ENCODE results near the gene PHF11.

PHF11 gene

DNA sequence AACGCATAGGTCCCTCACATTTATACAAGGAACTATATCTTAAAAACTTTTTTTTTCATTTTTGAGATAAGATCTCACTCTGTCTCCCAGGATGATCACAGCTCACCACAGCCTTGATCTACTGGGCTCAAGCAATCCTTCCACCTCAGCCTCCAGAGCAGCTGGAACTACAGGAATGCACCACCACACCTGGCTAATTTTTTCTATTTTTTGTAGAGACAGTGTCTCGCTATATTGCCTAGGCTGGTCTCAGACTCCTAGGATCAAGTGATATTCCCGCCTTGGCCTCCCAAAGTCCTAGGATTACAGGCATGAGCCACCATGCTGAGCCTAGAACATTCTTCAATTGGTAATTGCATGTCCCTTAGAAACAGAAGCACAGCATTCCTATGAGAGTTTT lies 47.9 kb downstream of the PHF11 start:
- H3K36me3 ChIP-seq (ENCODE audit: insufficient read depth), result no peaks in the 10 kb centered on the region
- H2AFZ ChIP-seq (ENCODE audit: low read depth), result no peak overlapping the region
- no peak overlapping the region for H3K27ac ChIP-seq
- H3K27me3 ChIP-seq (ENCODE audit: insufficient read depth, low read depth), result no peaks in the 10 kb centered on the region
- H3K79me2 ChIP-seq (ENCODE audit: insufficient read depth, low read depth), result no peaks in the 10 kb centered on the region
- H4K20me1 ChIP-seq (ENCODE audit: insufficient read depth), result no peaks in the 10 kb centered on the region
- no peak overlapping the region for H3K4me2 ChIP-seq
- H3K4me1 ChIP-seq (ENCODE audit: low read depth, poor library complexity, severe bottlenecking), result peaks cover 28% of the 10 kb centered on the region
- H3K4me3 ChIP-seq (IDR thresholded peaks at IDR 0.05; ENCODE audit: insufficient read depth, low read depth, low read length), result no peak overlapping the region
- no peak overlapping the region for H3K9ac ChIP-seq
- TF ChIP-seq, protein P1, sequence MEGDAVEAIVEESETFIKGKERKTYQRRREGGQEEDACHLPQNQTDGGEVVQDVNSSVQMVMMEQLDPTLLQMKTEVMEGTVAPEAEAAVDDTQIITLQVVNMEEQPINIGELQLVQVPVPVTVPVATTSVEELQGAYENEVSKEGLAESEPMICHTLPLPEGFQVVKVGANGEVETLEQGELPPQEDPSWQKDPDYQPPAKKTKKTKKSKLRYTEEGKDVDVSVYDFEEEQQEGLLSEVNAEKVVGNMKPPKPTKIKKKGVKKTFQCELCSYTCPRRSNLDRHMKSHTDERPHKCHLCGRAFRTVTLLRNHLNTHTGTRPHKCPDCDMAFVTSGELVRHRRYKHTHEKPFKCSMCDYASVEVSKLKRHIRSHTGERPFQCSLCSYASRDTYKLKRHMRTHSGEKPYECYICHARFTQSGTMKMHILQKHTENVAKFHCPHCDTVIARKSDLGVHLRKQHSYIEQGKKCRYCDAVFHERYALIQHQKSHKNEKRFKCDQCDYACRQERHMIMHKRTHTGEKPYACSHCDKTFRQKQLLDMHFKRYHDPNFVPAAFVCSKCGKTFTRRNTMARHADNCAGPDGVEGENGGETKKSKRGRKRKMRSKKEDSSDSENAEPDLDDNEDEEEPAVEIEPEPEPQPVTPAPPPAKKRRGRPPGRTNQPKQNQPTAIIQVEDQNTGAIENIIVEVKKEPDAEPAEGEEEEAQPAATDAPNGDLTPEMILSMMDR (conservative IDR thresholded peaks at IDR 0.05; ENCODE audit: low read depth, low read length), result no peak

DNA sequence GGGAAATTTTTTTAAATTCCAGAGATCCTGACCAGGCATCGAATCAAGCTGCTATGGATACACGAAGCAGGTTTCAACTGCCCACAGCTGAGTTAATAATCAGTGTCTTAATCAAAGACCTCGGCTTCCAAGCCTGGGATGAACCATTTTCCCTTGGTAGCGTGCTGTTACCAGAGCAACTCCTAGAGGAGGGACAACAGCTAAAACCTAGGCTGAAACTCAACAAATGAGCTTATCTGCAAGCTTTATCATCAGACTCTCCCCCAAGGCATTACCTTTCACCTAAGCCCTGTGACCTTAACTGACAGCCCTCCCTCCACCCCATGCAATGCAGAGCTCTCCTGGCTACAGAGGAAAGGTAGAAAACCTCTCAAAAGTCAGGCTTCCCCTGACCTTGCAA lies 49.9 kb downstream of the PHF11 start:
- Histone ChIP-seq H3K27me3 (ENCODE audit: insufficient read depth, low read depth) (no peaks in the 10 kb centered on the region), H3K27ac (no peak overlapping the region), H3K79me2 (ENCODE audit: insufficient read depth, low read depth) (no peaks in the 10 kb centered on the region), H3K4me2 (no peak overlapping the region), H3K36me3 (ENCODE audit: insufficient read depth) (no peaks in the 10 kb centered on the region), H4K20me1 (ENCODE audit: insufficient read depth) (no peaks in the 10 kb centered on the region), H3K4me1 (ENCODE audit: low read depth, poor library complexity, severe bottlenecking) (peaks cover 14% of the 10 kb centered on the region), H3K4me3 (IDR thresholded peaks at IDR 0.05; ENCODE audit: insufficient read depth, low read depth, low read length) (no peak overlapping the region), H3K9ac (no peak overlapping the region), H2AFZ (ENCODE audit: low read depth) (no peak overlapping the region)
- TF ChIP-seq, protein P1 (conservative IDR thresholded peaks at IDR 0.05; ENCODE audit: low read depth, low read length), result no peak

DNA sequence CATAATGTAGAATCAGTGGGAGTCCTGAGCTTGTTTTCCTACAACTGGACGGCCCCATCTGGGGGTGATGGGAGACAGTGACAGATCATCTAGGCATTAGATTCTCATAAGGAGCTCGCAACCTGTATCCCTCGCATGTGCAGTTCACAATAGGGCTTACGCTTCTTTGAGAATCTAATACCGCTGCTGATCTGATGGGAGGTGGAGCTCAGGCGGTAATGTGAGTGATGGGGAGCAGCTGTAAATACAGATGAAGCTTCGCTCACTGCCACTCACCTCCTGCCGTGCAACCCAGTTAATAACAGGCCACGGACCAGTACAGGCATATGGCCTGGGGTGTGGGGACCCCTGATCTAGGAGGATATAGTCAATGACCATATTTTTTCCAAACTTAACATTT lies 50.8 kb downstream of the PHF11 start:
- Histone ChIP-seq H2AFZ (ENCODE audit: low read depth) (no peak overlapping the region), H3K27me3 (ENCODE audit: insufficient read depth, low read depth) (no peaks in the 10 kb centered on the region), H3K27ac (no peak overlapping the region), H3K4me1 (ENCODE audit: low read depth, poor library complexity, severe bottlenecking) (peaks cover 6% of the 10 kb centered on the region), H3K9ac (no peak overlapping the region), H4K20me1 (ENCODE audit: insufficient read depth) (no peaks in the 10 kb centered on the region), H3K36me3 (ENCODE audit: insufficient read depth) (no peaks in the 10 kb centered on the region), H3K79me2 (ENCODE audit: insufficient read depth, low read depth) (no peaks in the 10 kb centered on the region), H3K4me2 (no peak overlapping the region), H3K4me3 (IDR thresholded peaks at IDR 0.05; ENCODE audit: insufficient read depth, low read depth, low read length) (no peak overlapping the region)
- TF ChIP-seq, protein P1 (conservative IDR thresholded peaks at IDR 0.05; ENCODE audit: low read depth, low read length), result no peak

DNA sequence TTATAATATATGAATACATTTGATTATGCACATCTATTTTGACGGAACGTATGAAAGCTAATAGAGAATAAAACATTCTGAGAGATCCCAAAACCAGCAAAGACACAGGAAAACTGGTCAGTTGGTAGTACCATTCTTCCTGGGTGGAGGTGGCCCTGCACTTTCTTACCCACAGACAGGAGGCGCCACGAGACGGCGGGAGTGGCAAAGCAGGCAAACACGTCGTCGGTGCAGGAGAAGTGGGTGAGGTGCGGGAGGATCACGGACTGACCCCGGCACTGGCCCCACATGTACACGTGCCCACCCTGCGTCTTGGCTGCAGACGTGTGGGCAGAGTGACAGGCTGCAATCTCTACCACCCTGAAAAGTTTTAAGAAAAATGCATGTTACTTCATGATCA lies 53.5 kb downstream of the PHF11 start:
- Histone ChIP-seq H3K4me1 (ENCODE audit: low read depth, poor library complexity, severe bottlenecking) (no peaks in the 10 kb centered on the region), H3K36me3 (ENCODE audit: insufficient read depth) (no peaks in the 10 kb centered on the region), H3K27me3 (ENCODE audit: insufficient read depth, low read depth) (no peaks in the 10 kb centered on the region), H3K27ac (no peak overlapping the region), H3K4me3 (IDR thresholded peaks at IDR 0.05; ENCODE audit: insufficient read depth, low read depth, low read length) (no peak overlapping the region), H3K4me2 (no peak overlapping the region), H3K79me2 (ENCODE audit: insufficient read depth, low read depth) (no peaks in the 10 kb centered on the region), H4K20me1 (ENCODE audit: insufficient read depth) (no peaks in the 10 kb centered on the region), H3K9ac (no peak overlapping the region), H2AFZ (ENCODE audit: low read depth) (no peak overlapping the region)
- TF ChIP-seq, protein P1 (conservative IDR thresholded peaks at IDR 0.05; ENCODE audit: low read depth, low read length), result no peak
